ENCODE results near the gene TMC7.

Gene TMC7

DNA sequence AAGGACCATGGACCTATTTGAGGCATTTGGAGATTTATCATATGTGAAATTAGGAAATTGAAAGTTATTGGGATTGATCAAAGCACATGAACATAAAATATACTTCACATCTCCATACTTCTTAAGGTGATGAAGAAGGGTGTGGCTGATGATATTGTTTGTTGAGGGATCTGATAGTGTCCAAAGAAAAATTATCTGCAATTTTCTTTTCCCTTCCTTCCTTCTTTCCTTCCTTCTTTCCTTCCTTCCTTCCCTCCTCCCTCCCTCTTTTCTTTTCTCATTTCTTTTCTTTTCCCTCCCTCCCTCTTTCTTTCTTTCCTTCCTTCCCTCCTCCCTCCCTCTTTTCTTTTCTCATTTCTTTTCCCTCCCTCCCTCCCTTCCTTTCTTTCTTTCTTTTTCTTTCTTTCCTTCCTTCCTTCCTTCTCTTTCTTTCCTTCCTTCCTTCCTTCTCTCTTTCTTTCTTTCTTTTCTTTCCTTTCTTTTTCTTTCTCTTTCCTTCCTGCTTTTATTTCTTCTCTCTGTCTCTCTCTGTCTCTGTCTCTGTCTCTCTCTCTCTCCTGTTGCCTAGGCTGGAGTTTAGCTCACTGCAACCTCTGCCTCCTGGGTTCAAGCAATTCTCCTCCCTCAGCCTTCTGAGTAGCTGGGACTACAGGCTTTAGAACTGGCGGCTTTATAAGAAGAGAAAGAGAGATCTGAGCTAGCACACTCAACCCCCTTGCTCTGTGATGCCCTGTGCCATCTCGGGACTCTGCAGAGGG, 109.1 kb downstream of the TMC7 start:
- DNase-seq = no peak

DNA sequence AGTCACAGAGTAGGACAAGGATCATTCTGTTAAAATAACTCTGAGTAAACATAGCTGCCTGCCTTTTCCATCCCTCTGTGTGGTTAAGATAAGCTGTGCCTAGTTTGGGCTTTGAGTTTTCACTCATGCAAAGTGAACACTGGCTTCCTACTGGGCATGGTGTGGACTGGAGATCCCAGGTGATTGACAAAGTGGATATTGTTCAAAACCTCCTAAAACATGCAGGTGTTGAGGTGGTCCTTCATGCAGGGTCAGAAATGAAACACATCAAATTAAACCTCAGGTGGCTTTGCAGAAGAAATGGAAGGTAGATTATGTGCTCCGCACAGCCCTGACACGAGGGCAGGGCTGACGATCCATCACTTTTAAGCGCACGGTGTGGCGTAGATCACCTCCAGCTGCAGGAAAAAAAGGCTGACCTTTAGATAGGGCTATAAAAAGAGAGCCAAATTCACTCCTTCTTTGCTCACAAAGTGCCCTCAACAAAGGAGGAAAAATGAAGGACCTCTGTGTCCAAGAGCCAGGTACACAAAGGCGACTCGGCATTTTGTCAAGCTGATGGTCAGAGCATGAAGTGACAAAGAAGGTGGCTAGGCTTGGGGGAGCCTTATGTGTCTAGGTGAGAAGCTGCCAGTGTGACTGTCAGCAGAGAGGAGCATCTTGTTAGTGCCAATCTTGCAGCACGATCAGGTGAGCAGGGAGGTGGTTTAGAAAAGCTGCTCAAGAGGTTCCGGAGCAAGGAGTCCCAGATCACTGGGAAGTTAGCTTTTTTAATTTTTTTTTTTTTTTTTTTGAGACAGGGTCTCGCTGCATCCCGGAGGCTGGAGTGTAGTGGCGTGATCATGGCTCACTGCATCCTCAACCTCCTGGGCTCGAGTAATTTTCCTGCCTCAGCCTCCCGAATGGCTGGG, 110.2 kb downstream of the TMC7 start:
- no peak for DNase-seq

- DNase-seq = no peak
These were observed 111.0 kb downstream of the TMC7 start for GRCh38 chr16:19094542-19095365.

DNA sequence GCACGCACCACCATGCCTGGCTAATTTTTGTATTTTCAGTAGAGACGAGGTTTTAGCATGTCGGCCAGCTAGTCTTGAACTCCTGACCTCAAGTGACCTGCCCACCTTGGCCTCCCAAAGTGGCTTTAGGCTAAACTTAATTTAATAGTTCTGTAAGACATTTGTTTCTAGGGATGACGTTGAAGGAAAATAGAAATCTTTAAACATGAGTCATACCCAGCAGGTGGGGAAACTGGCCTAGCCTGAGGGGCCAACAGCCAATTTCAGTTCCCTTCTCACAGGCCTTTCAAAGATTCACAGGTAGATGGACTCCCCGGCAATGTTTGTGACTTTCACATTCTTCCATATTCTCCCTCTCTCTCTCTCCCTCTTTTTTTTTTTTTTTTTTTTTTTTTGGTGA, 111.9 kb downstream of the TMC7 start:
- no peak for DNase-seq

DNA sequence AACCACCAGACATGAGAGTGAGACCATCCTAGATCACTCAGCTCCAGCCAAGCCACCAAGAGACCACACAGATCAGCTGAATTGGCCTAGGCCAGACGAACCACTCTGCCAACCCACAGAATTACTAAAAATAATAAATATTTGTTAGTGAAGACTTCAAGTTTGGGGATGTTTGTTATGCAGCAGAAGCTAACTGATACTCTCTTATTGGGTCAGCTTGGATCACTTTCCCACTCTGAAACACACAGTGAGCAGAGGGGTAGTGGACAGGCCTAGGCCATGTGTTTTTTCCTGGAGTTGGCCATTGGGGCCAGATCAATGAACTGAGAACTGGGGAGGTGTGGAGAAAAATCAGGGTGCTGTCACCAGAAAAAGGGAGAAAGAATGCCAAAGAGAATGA, 114.4 kb downstream of the TMC7 start:
- no peak for DNase-seq

DNA sequence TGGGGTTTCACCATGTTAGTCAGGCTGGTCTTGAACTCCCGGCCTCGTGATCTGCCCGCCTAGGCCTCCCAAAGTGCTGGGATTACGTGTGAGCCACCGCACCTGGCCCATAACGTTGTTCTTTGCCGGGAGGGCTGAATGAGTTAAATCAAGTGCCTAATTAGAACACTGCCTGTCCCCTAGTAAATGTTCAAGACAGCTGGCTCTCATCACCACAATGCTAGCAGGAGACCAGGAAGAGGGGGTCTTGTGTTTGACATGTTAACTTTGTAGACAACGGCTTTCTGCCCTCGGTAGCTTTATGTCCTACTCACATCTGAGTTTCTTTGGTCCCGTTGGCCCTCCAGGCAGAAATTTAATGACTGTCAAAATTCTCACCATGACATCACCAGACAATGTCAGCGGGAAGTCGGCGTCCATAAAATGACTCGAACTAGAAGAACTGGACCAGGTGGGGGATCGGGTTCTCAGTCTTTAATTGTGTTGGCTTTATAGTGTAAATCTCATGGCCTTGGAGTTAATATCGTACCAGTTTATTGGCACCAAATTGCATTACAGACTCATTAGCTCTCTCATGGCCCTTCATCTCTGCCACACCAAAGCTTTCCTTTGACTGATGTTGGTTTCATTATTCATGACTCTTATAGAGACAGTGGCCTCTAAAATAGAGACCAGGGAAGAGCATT, 118.6 kb downstream of the TMC7 start:
- no peak for DNase-seq

DNA sequence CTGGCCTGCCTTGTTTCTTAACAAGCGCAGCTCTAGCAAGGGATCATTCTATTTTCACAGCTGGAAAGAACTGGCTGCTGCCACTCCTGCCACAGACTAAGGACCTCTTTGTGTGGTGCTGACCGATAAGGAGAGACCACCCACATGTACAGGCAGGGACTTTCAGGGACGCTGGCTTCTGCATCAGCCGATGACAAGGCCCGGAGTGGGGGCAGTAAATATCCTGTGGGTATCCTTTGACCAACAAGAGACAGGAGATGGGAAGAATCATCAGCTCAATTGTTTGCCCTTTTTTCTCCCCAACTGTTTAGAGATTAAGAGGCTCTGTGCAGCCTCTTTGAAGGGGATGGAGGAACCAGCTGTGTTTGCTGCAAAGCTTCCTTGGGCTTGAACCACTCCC, 120.9 kb downstream of the TMC7 start:
- DNase-seq = no peak

DNA sequence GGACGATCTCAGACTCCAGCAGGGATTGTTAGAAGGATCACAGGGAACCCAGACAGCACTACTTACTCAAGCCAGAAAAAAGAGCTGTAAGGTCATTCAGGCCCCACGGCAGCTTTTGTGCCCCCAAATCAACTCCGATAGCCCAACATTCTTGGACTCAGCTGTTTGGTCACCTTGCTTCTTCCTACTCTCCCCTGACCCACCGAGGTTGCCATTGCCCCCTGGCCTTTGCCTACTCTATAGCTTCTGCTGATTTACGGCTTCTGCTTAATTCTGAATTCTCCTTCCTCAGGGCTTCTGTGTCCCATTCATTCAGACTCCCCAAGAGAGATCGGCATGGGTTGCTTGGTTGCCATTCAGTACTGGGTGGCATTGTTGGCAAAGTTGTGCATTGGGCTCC, 121.4 kb downstream of the TMC7 start:
- no peak for DNase-seq

DNA sequence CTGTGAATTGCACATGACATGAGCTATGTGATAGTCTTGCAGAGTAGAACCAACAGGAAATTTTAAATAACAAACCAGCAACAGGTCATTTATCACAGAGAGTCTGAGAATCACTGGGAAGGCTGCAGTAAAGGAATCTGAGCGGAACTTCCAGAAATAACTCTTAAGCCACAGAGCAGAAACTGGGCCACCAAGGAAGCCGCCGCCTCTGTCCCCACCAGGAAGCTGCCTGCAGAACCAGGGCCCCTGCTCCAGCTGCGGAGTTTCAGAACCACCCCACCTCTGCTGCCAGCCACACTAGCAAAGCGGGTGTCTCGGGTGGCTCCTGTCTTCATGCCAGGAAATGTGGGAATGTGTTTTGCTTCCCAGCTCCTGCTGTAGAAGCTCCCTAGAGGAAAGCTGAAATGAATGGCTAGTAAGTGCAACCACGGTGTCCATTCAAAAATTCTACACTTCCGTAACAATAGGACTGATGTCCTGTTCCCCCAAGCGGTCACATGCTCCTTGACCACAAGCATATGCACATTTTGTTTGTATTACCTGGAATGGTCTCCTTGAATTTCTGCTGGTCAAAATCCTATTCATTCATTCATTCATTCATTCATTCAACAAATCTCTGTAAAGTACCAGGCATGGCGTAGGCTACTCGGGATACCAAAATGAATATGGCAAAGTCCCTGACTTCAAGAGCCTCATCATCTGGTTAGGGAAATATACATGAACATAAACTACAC, 122.3 kb downstream of the TMC7 start:
- DNase-seq = no peak

- no peak for DNase-seq
These were observed 122.9 kb downstream of the TMC7 start for GRCh38 chr16:19106625-19107020.

DNA sequence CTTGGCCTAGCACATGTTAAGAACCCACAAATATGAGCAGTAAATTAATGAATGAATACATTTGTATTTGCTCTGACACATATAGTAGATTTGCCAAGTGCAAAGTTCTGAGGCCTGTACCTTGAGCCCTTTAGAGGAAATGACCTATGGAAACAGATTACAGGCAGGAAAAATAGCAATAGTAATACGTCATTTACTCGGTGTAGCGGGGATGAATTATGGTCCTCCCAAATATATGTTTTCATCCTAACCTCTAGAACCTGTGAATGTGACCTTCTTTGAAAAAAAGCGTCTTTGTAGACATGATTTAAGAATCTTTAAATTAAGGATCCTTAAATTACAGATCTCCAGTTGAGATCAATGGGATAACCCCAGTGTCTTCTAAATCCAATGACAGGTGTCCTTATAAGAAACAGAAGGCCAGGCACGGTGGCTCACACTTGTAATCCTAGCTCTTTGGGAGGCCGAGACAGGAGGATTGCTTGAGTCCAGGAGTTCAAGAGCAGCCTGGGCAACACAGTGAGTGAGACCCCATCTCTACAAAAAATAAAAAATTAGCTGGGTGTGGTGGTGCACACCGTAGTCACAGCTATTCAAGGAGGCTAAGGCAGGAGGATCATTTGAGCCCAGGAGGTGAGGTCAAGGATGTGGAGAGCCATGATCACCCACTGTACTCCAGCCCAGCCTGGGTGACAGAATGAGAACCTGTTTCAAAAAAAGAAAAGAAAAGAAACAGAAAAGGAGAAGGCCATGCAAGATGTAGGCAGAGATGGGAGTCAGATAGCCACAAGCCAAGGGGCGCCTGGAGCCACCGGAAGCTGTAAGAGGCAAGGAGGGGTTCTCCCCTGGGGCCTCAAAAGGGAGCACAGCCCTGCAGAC, 124.9 kb downstream of the TMC7 start:
- no peak for DNase-seq

DNA sequence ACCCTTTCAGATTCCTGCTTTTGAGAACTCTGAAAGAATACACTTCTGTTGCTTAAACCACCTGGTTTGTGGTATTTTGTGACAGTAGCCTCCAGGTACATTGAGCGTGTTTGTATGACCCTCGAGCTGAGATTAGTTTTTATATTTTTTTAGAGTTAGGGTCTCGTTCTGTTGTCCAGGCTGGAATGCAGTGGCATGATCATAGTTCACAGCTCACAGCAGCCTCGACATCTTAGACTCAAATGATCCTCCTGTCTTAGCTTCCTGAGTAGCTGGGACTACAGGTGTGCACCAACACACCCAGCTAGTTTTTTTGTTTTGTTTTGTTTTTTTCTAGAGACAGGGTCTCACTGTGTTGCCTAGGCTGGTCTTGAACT, 125.5 kb downstream of the TMC7 start:
- DNase-seq = no peak

DNA sequence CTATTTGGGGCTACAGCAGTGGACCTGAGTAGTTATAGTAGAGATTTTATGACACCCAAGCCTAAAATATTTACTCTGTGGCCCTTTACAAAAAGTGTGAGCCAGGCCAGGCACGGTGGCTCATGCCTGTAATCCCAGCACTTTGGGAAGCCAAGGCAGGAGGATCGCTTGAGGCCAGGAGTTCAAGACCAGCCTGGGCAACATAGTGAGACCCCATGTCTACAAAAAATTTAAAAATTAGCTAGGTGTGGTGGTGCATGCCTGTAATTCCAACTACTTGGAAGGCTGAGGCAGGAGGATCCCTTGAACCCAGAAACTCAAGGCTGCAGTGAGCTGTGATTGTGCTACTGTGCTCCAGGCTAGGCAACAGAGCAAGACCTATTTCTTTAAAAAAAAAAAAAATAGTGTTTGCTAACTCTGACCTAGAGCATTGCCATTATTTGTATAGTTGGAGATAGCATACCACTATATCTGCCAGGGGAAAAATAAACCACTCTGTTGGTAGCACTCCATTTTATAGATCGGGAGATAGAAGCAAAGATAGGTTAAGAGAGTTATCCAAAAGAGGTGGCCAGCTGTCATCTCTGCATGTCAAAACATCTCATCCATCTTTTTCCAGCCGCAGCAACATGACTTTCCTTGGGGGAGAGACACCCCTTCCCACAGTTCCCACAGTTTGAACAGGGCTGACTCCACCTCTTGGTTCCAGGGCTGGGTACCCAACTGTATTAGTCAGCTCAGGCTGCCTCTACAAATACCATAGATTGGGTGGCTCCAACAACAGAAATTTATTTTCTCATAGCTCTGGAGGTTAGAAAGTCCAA, 127.0 kb downstream of the TMC7 start:
- no peak for DNase-seq

- no peak for DNase-seq
These were observed 128.3 kb downstream of the TMC7 start for GRCh38 chr16:19112099-19112407.
